OCI-LY3 (cell line): ENCODE data around the gene LBP.

Experiments
- EZH2phosphoT487 ChIP-seq: fragments of 200-600 bp; shearing (Covaris generic); IDR thresholded peaks from 2 replicates; pipeline ENCODE4 v1.6.1; 2018; ENCODE audit warnings: antibody characterized with exemption, mixed run types, low read depth
- TF ChIP-seq, protein P1 (sequence below): fragments of 200-600, 300-600 bp; sonication (generic); IDR thresholded peaks from 2 replicates; pipeline ENCODE4 v1.5.1; 2014; ENCODE audit warnings: antibody characterized with exemption, low read length, low read depth

DNA sequence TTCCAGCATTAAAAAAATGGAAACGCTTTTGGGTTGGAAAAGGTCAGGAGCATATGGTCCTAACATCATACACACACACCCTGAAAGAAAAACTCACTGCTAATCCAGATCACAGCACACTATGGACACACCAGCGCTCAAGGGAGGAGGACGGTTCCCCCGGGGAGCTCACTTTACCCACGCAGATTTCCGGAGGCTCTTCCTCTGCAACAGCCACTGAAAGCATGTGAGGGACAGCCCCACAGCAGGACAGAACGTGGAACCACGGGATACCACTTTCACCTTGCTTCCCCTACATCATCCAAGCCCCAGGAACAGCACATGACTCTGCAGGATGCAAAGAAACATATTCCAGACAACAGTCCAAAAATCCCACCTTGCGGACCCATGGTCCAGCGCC lies 75.6 kb downstream of the LBP start:
- TF ChIP-seq, protein P1, sequence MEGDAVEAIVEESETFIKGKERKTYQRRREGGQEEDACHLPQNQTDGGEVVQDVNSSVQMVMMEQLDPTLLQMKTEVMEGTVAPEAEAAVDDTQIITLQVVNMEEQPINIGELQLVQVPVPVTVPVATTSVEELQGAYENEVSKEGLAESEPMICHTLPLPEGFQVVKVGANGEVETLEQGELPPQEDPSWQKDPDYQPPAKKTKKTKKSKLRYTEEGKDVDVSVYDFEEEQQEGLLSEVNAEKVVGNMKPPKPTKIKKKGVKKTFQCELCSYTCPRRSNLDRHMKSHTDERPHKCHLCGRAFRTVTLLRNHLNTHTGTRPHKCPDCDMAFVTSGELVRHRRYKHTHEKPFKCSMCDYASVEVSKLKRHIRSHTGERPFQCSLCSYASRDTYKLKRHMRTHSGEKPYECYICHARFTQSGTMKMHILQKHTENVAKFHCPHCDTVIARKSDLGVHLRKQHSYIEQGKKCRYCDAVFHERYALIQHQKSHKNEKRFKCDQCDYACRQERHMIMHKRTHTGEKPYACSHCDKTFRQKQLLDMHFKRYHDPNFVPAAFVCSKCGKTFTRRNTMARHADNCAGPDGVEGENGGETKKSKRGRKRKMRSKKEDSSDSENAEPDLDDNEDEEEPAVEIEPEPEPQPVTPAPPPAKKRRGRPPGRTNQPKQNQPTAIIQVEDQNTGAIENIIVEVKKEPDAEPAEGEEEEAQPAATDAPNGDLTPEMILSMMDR = no peak
- no peak for TF ChIP-seq EZH2phosphoT487
